ENCODE data around the gene REXO2. TPM values are rescaled to one million over a fixed set of nuclear protein-coding genes. Genes with fewer than 3 reads are reported as not detected.

The REXO2 gene
- total RNA-seq, 2 experiments from 2014 or later: 47.9 to 49.7 TPM

DNA sequence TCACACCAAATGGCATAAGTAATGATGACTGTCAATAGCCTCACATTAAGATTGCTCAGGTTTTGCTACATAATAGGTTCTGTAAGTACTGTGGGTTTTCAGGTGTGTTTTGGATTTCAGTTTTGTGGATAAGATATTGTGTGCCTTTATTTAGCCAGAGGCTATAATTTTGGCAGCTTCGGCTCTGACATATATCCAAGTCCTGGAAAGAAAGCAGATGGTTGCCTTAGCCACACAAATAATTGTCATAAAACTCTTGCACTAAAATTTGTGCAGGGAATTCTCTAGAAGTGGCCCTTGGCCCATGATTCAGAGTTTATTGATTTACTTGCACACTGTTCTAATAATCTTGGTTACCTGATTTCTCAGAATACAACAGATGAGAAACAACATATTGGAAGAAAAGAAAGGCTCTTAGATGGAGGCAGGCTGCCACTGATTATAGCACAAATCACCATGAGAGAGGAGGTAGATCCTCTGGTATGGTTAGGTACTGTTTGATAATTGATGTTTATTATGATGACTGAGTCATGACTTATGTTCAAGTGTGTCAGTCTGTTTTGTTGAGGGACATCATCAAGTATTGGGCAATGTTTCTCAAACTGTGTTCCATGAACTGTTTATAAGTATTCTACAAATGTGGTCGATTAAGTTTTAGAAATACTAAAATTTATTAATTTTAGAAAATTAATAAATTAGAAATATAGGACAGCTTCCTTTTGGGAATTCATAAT, 9.6 kb downstream of the REXO2 start:
- DNase-seq (no peak), ATAC-seq (ENCODE audit: low read depth) (no peak)
- Mint-ChIP-seq H3K27me3 (no peaks in the 10 kb centered on the region), H3K9me3 (no peaks in the 10 kb centered on the region), H3K27ac (no peak overlapping the region), H3K36me3 (peaks cover 22% of the 10 kb centered on the region), H3K4me3 (no peak overlapping the region), H3K4me1 (no peaks in the 10 kb centered on the region)
- POLR2A ChIA-PET: no interaction called here

- Mint-ChIP-seq H3K36me3 (peaks cover 18% of the 10 kb centered on the region), H3K4me3 (no peak overlapping the region), H3K9me3 (no peaks in the 10 kb centered on the region), H3K4me1 (no peaks in the 10 kb centered on the region), H3K27me3 (no peaks in the 10 kb centered on the region), H3K27ac (no peak overlapping the region)
- ATAC-seq (ENCODE audit: low read depth): no peak
- no peak for DNase-seq
- POLR2A ChIA-PET: no interaction called here
These were observed 10.6 kb downstream of the REXO2 start for GRCh38 chr11:114449845-114450244.

GRCh38 chr11:114452399-114452798, 13.1 kb downstream of the REXO2 start:
- H3K4me1 Mint-ChIP-seq: no peaks in the 10 kb centered on the region
- no peaks in the 10 kb centered on the region for H3K9me3 Mint-ChIP-seq
- H3K4me3 Mint-ChIP-seq: no peak overlapping the region
- H3K36me3 Mint-ChIP-seq: peaks cover 7% of the 10 kb centered on the region
- no peak for DNase-seq
- H3K27me3 Mint-ChIP-seq: no peaks in the 10 kb centered on the region
- no peak for ATAC-seq (ENCODE audit: low read depth)
- POLR2A ChIA-PET: no interaction called here
- no peak overlapping the region for H3K27ac Mint-ChIP-seq

GRCh38 chr11:114463999-114464398, 24.7 kb downstream of the REXO2 start:
- Mint-ChIP-seq H3K4me3 (no peak overlapping the region), H3K27me3 (no peaks in the 10 kb centered on the region), H3K27ac (no peak overlapping the region), H3K9me3 (no peaks in the 10 kb centered on the region), H3K36me3 (peaks cover 4% of the 10 kb centered on the region), H3K4me1 (no peaks in the 10 kb centered on the region)
- POLR2A ChIA-PET: no interaction called here
- ATAC-seq (ENCODE audit: low read depth): no peak
- no peak for DNase-seq

DNA sequence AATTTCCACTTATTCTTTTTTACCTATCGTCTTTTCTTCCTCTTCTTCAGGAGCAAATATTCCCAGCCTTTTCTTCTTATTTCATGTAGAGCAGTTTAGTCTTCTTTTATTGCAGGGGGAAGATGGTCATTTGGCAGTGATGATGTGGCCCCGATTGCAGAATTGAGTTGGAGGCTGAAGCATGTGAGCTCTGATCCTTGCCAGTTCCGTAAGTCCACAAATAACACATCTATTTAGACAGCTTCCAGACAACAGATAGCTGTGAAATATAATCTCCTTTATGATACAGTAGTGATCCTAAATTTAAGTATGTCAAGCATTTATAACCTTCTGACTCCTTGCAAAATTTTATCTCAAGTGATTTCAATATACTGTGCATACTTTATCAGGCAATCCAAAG, 27.5 kb downstream of the REXO2 start:
- peaks cover 2% of the 10 kb centered on the region for H3K36me3 Mint-ChIP-seq
- no peak overlapping the region for H3K27ac Mint-ChIP-seq
- no peak for ATAC-seq (ENCODE audit: low read depth)
- POLR2A ChIA-PET: no interaction called here
- H3K9me3 Mint-ChIP-seq: peaks cover 2% of the 10 kb centered on the region
- H3K4me3 Mint-ChIP-seq: no peak overlapping the region
- H3K4me1 Mint-ChIP-seq: no peaks in the 10 kb centered on the region
- H3K27me3 Mint-ChIP-seq: no peaks in the 10 kb centered on the region
- no peak for DNase-seq

DNA sequence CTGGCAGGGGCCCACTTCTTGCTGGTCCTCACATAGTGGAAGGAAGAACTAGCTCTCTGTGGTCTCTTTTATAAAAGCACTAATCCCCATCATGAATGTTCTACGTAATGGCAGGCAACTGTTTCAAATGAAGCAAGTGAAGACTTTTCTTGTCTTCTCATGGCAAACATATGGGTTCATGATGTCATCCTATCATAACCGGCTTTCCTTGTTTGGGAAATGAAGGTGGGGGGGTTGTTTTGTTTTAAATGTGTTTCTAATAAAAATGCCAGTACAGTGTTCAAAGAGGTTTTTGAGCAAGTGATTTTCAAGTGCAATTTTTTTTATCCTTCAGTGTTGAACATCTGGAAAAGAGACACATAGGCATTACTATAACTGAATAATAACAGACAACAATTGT, 33.4 kb downstream of the REXO2 start:
- Mint-ChIP-seq H3K27me3 (peaks cover 6% of the 10 kb centered on the region), H3K4me1 (no peaks in the 10 kb centered on the region), H3K9me3 (peaks cover 2% of the 10 kb centered on the region), H3K36me3 (no peaks in the 10 kb centered on the region), H3K27ac (no peak overlapping the region), H3K4me3 (no peak overlapping the region)
- no peak for DNase-seq
- ATAC-seq (ENCODE audit: low read depth): no peak
- POLR2A ChIA-PET: no interaction called here

- no peak overlapping the region for H3K4me3 Mint-ChIP-seq
- no peaks in the 10 kb centered on the region for H3K9me3 Mint-ChIP-seq
- no peaks in the 10 kb centered on the region for H3K4me1 Mint-ChIP-seq
- POLR2A ChIA-PET: no interaction called here
- DNase-seq: no peak
- peaks cover 6% of the 10 kb centered on the region for H3K27me3 Mint-ChIP-seq
- H3K27ac Mint-ChIP-seq: no peak overlapping the region
- H3K36me3 Mint-ChIP-seq: no peaks in the 10 kb centered on the region
- ATAC-seq (ENCODE audit: low read depth): no peak
These were observed 38.7 kb downstream of the REXO2 start for GRCh38 chr11:114478001-114478410.

- peaks cover 6% of the 10 kb centered on the region for H3K27me3 Mint-ChIP-seq
- no peak for ATAC-seq (ENCODE audit: low read depth)
These were observed 39.5 kb downstream of the REXO2 start for GRCh38 chr11:114478768-114479167.

DNA sequence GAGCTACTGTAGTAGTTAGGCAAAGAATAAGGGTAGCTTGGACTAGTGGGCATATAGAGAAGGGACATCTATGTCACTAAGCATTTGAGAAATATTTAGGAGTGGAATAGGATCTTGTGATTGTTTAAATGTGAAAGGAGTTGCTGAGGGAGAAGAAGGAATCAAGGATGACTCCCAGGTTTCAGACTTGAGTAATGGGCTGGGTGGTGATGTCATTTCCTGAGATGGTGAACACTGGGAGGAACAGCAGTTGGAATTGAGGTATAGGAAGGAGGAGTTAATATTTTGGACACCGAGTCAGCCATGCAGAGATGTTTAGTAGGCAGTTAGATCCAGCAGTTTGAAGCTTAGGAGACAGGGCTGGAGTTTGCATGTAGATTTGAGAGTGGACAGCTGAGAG, 40.1 kb downstream of the REXO2 start:
- Mint-ChIP-seq H3K27me3 (peaks cover 6% of the 10 kb centered on the region), H3K9me3 (no peaks in the 10 kb centered on the region), H3K4me1 (no peaks in the 10 kb centered on the region), H3K27ac (no peak overlapping the region), H3K36me3 (no peaks in the 10 kb centered on the region), H3K4me3 (no peak overlapping the region)
- POLR2A ChIA-PET: no interaction called here
- ATAC-seq (ENCODE audit: low read depth) (no peak), DNase-seq (no peak)

More at GRCh38 chr11:114478768-114479167, 39.5 kb downstream of the REXO2 start:
- POLR2A ChIA-PET: no interaction called here
- no peaks in the 10 kb centered on the region for H3K36me3 Mint-ChIP-seq
- no peak overlapping the region for H3K27ac Mint-ChIP-seq
- H3K4me3 Mint-ChIP-seq: no peak overlapping the region
- no peaks in the 10 kb centered on the region for H3K4me1 Mint-ChIP-seq
- H3K9me3 Mint-ChIP-seq: no peaks in the 10 kb centered on the region
- no peak for DNase-seq

DNA sequence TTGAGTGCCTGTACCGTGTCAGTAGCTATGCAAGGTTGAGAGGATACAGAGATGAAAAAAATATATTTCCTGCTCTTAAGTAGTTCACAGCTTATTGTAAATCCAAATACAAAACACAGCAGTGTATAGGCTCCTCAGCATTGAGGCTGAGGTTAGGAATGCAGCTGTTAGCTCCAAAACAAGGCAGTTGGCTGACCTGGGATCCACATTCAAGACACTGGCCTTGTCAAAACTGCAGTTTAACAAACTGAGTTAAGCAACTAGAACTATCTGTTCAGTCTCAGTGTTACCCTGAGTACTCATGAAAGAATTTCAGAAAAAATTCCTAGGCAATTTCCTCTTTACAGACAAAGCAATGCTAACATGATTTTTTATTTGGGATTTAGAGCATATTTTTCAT, 42.8 kb downstream of the REXO2 start:
- POLR2A ChIA-PET: no interaction called here

DNA sequence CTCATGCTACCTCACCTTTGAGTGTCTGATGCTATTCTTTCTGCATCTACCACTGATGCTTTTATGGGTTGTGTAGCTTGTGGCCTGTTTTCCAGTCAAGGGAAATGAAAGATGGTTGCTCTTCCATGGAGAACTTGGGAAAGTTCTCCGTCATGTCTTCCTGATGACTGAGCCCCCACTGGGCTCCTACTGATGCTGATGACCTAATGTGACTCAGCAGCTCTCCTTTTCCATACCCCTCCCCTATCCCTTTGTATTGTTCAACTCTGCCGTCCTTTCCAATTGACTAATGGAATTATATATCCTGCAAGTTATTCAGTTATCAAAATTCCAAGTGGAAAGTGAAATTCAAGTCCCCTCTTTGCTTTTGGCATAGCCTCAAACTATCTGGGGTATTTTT, 44.7 kb downstream of the REXO2 start:
- POLR2A ChIA-PET: no interaction called here
- H3K9me3 Mint-ChIP-seq: no peaks in the 10 kb centered on the region
- DNase-seq (no peak), ATAC-seq (ENCODE audit: low read depth) (no peak)
- no peak overlapping the region for H3K27ac Mint-ChIP-seq
- H3K27me3 Mint-ChIP-seq: no peaks in the 10 kb centered on the region
- no peaks in the 10 kb centered on the region for H3K4me1 Mint-ChIP-seq
- H3K4me3 Mint-ChIP-seq: no peak overlapping the region
- no peaks in the 10 kb centered on the region for H3K36me3 Mint-ChIP-seq

More for the DNA sequence above, 42.8 kb downstream of the REXO2 start:
- Mint-ChIP-seq H3K4me1 (no peaks in the 10 kb centered on the region), H3K9me3 (no peaks in the 10 kb centered on the region), H3K27ac (no peak overlapping the region), H3K36me3 (no peaks in the 10 kb centered on the region), H3K4me3 (no peak overlapping the region), H3K27me3 (peaks cover 2% of the 10 kb centered on the region)
- ATAC-seq (ENCODE audit: low read depth) (no peak), DNase-seq (no peak)

- POLR2A ChIA-PET: no interaction called here
- H3K36me3 Mint-ChIP-seq: no peaks in the 10 kb centered on the region
- H3K27ac Mint-ChIP-seq: no peak overlapping the region
- DNase-seq (no peak), ATAC-seq (ENCODE audit: low read depth) (no peak)
- H3K27me3 Mint-ChIP-seq: no peaks in the 10 kb centered on the region
- H3K4me3 Mint-ChIP-seq: no peak overlapping the region
- no peaks in the 10 kb centered on the region for H3K4me1 Mint-ChIP-seq
- H3K9me3 Mint-ChIP-seq: peaks cover 1% of the 10 kb centered on the region
These were observed 57.6 kb downstream of the REXO2 start for GRCh38 chr11:114496915-114497314.

DNA sequence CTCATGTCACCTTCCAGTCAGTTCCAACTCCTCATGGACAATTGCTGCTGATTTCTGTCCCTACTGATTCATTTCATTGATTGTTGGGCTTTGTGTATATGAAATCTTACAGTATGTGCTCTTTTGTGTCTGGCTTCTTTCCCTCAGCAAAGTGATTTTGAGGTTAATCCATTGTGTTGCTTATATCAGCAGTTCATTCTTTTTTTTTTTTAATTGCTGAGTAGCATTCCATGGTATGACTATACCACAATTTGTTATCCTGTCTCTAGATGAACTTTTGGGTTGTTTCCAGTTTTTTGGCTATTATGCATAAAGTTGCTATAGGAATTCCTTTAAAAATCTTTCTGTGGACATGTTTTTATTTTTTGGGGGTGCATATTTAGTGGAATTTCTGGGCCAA, 60.5 kb downstream of the REXO2 start:
- Mint-ChIP-seq H3K27ac (no peak overlapping the region), H3K4me3 (no peak overlapping the region), H3K9me3 (no peaks in the 10 kb centered on the region), H3K36me3 (no peaks in the 10 kb centered on the region), H3K27me3 (no peaks in the 10 kb centered on the region), H3K4me1 (no peaks in the 10 kb centered on the region)
- no peak for ATAC-seq (ENCODE audit: low read depth)
- no peak for DNase-seq
- POLR2A ChIA-PET: no interaction called here

Data from activated naive CD8-positive, alpha-beta T cell treated with anti-CD3 and anti-CD28 coated beads, Interleukin-2, amount 10 ng/mL, durations not matched to agents 7 days and 5 days (primary cell).